DOHH2 (cell line): ENCODE results near the gene GLIPR2.

ENCODE experiments used
- CTCF ChIP-seq: fragments of 200-600 bp; sonication (generic); IDR thresholded peaks from one replicate; pipeline ENCODE4 v1.5.1; 2014; ENCODE audit warnings: antibody characterized with exemption, mild to moderate bottlenecking, low read depth, low read length; ENCODE audit not compliant: poor library complexity, severe bottlenecking
- EZH2phosphoT487 ChIP-seq: fragments of 200-600 bp; sonication (generic); IDR thresholded peaks from 2 replicates; pipeline ENCODE4 v1.6.1; 2017; ENCODE audit warnings: borderline replicate concordance, mild to moderate bottlenecking, antibody characterized with exemption, low read length, moderate library complexity, mixed read lengths

- TF ChIP-seq CTCF (no peak), EZH2phosphoT487 (no peak)
These were observed 26.7 kb downstream of the GLIPR2 start for GRCh38 chr9:36163049-36163785.
